AG09319 (cell line): ENCODE results near the gene CEP85L.

Experiments
- DNase-seq: peaks from one replicate; pipeline ENCODE4 v3.0.0-alpha.2; 2010; ENCODE audit warnings: low read depth; ENCODE audit errors: extremely low read depth
- CTCF ChIP-seq: IDR thresholded peaks from 2 replicates; pipeline ENCODE4 v1.5.1; 2011; ENCODE audit warnings: low read depth, mild to moderate bottlenecking, inconsistent platforms, low read length, moderate library complexity

CEP85L gene

GRCh38 chr6:118632359-118632758 lies 19.0 kb downstream of the CEP85L start:
- no peak for TF ChIP-seq CTCF
- no peak for DNase-seq

GRCh38 chr6:118630923-118631322 lies 20.5 kb downstream of the CEP85L start:
- no peak for TF ChIP-seq CTCF

GRCh38 chr6:118630067-118630466 lies 21.3 kb downstream of the CEP85L start:
- TF ChIP-seq CTCF, result no peak
- DNase-seq, result no peak

More at GRCh38 chr6:118630923-118631322, 20.5 kb downstream of the CEP85L start:
- no peak for DNase-seq

GRCh38 chr6:118627724-118628123 lies 23.7 kb downstream of the CEP85L start:
- DNase-seq, result no peak
- TF ChIP-seq CTCF, result no peak

- DNase-seq, result no peak
- no peak for TF ChIP-seq CTCF
Observed at GRCh38 chr6:118625833-118626232, 25.6 kb downstream of the CEP85L start.

- DNase-seq, result no peak
- no peak for TF ChIP-seq CTCF
Observed at GRCh38 chr6:118621799-118622470, 29.5 kb downstream of the CEP85L start.

- no peak for DNase-seq
- TF ChIP-seq CTCF, result no peak
Observed at GRCh38 chr6:118620202-118620601, 31.2 kb downstream of the CEP85L start.
